Measurements from ENCODE around the gene SCNN1A. TPM values are rescaled to one million over a fixed set of nuclear protein-coding genes. Genes with fewer than 3 reads are reported as not detected.

The SCNN1A gene
- total RNA-seq, 4 donors from 2014 or later = 15.9 to 46.5 (median 18.8) TPM

GRCh38 chr12:6358881-6359280 lies 16.5 kb downstream of the SCNN1A start:
- no peak for TF ChIP-seq POLR2A (IDR thresholded peaks at IDR 0.05)
- no peak for TF ChIP-seq EP300 (IDR thresholded peaks at IDR 0.05)
- TF ChIP-seq CTCF (IDR thresholded peaks at IDR 0.05) = no peak
- WGBS, 2 donors = 36 to 52% methylated on average over 1 of the region's 1 CpG

GRCh38 chr12:6356374-6356820 lies 19.0 kb downstream of the SCNN1A start:
- 78% methylated on average over 5 of the region's 5 CpGs for WGBS, 2 donors
- Histone ChIP-seq H3K27ac (no peak overlapping the region), H3K36me3 (no peaks in the 10 kb centered on the region), H3K4me3 (no peak overlapping the region), H3K9me3 (no peaks in the 10 kb centered on the region), H3K27me3 (no peaks in the 10 kb centered on the region), H3K4me1 (peaks cover 0 to 14% (median 3%) of the 10 kb centered on the region in 4 donors)
- no peak for DNase-seq (ENCODE audit: low spot score in 2 of 2)
- TF ChIP-seq CTCF (IDR thresholded peaks at IDR 0.05) (no peak), EP300 (IDR thresholded peaks at IDR 0.05) (no peak), POLR2A (IDR thresholded peaks at IDR 0.05) (no peak)

More at GRCh38 chr12:6358881-6359280, 16.5 kb downstream of the SCNN1A start:
- DNase-seq (ENCODE audit: low spot score in 2 of 2) = no peak
- no peak overlapping the region for H3K4me3 ChIP-seq
- H3K27me3 ChIP-seq = no peaks in the 10 kb centered on the region
- no peaks in the 10 kb centered on the region for H3K9me3 ChIP-seq
- no peaks in the 10 kb centered on the region for H3K36me3 ChIP-seq
- no peak overlapping the region for H3K27ac ChIP-seq
- peaks cover 0 to 28% (median 8%) of the 10 kb centered on the region in 4 donors for H3K4me1 ChIP-seq

- WGBS, 2 donors = 71 to 87% methylated on average over 8 of the region's 8 CpGs
- DNase-seq (ENCODE audit: low spot score in 2 of 2) = no peak
Measured at GRCh38 chr12:6355491-6356373, 19.6 kb downstream of the SCNN1A start.

GRCh38 chr12:6354495-6355393 lies 20.6 kb downstream of the SCNN1A start:
- no peak for DNase-seq (ENCODE audit: low spot score in 2 of 2)
- TF ChIP-seq CTCF (IDR thresholded peaks at IDR 0.05) (no peak), POLR2A (IDR thresholded peaks at IDR 0.05) (no peak), EP300 (IDR thresholded peaks at IDR 0.05) (no peak)
- no peaks in the 10 kb centered on the region for H3K36me3 ChIP-seq
- no peak overlapping the region for H3K27ac ChIP-seq
- 91 to 93% methylated on average over 10 of the region's 10 CpGs for WGBS, 2 donors
- H3K4me1 ChIP-seq = peaks cover 0 to 9% (median 0%) of the 10 kb centered on the region in 4 donors
- H3K9me3 ChIP-seq = no peaks in the 10 kb centered on the region
- H3K27me3 ChIP-seq = no peaks in the 10 kb centered on the region
- no peak overlapping the region for H3K4me3 ChIP-seq

More at GRCh38 chr12:6355491-6356373, 19.6 kb downstream of the SCNN1A start:
- Histone ChIP-seq H3K27me3 (no peaks in the 10 kb centered on the region), H3K36me3 (no peaks in the 10 kb centered on the region), H3K4me3 (no peak overlapping the region), H3K4me1 (peaks cover 0 to 9% (median 0%) of the 10 kb centered on the region in 4 donors), H3K27ac (no peak overlapping the region), H3K9me3 (no peaks in the 10 kb centered on the region)
- TF ChIP-seq EP300 (IDR thresholded peaks at IDR 0.05) = no peak
- TF ChIP-seq CTCF (IDR thresholded peaks at IDR 0.05) = no peak
- no peak for TF ChIP-seq POLR2A (IDR thresholded peaks at IDR 0.05)

Measured in tibial nerve (tissue), 4 donors.